Astrocyte of the spinal cord (primary cell): ENCODE measurements around the gene HOXA7.
A peak's percentile ranks its signal among the peaks of the same experiment; 100 is the strongest.

Experiments used
- DNase-seq: peaks from one replicate; pipeline ENCODE4 v3.0.0; 2011; ENCODE audit warnings: low read depth, low spot score
- H3K4me3 ChIP-seq: 2 replicates; pipeline ENCODE4 v1.5.1; 2011; ENCODE audit warnings: low read depth, mild to moderate bottlenecking, low read length, moderate library complexity
- in situ Hi-C: cut with HindIII; loops from 2 replicates; pipeline ENCODE4 v1.10.0; 2017; ENCODE audit warnings: low sequenced_read_pairs
- TF ChIP-seq, protein P1 (sequence below): IDR thresholded peaks from 2 replicates; pipeline ENCODE4 v1.5.1; 2012; ENCODE audit warnings: low read depth, mild to moderate bottlenecking, low read length, inconsistent platforms

The HOXA7 gene

DNA sequence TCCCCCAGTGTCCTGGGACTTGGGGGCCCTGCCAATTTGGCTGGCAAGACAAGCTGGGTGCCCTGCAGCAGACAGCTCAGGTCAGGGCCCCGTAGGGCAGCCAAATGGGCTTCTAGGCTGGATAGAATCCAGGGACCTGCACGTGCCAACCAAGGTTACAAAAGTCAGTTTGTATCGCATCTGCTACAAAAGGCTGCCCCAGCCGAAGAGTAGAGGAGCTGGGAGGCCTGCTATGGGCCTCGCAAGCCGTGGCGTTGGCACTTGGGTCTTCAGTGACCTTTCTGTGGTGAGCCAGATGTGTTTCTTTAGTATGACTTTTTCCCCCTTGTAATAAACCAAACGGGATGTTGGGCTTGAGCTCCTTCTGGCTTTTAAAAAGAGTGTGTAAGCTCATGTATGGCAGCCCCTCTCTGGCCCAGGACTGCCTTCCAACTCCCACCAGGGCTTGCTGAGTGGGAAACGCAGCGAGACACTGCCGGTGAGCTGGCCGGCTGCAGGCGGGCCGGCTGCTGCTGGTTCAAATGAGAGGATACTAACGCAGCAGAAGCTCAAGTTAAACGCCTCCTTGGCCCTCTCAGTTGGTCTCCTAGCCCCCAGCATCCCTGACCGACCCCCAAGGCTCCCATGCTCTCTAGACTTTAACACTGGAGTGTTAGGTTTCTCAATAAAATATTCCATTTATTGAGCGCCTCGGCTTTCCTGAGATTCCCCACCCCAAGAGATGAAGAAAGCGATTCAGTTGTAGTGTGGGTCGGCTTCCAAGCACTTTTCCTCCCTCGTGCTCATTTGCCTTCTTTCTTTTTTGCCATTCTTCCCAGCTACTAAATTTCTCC is 20.7 kb upstream of the HOXA7 start:
- in situ Hi-C loops: no loop called here
- H3K4me3 ChIP-seq: no peak overlapping the region
- TF ChIP-seq, protein P1, sequence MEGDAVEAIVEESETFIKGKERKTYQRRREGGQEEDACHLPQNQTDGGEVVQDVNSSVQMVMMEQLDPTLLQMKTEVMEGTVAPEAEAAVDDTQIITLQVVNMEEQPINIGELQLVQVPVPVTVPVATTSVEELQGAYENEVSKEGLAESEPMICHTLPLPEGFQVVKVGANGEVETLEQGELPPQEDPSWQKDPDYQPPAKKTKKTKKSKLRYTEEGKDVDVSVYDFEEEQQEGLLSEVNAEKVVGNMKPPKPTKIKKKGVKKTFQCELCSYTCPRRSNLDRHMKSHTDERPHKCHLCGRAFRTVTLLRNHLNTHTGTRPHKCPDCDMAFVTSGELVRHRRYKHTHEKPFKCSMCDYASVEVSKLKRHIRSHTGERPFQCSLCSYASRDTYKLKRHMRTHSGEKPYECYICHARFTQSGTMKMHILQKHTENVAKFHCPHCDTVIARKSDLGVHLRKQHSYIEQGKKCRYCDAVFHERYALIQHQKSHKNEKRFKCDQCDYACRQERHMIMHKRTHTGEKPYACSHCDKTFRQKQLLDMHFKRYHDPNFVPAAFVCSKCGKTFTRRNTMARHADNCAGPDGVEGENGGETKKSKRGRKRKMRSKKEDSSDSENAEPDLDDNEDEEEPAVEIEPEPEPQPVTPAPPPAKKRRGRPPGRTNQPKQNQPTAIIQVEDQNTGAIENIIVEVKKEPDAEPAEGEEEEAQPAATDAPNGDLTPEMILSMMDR: no peak
- DNase-seq: no peak

DNA sequence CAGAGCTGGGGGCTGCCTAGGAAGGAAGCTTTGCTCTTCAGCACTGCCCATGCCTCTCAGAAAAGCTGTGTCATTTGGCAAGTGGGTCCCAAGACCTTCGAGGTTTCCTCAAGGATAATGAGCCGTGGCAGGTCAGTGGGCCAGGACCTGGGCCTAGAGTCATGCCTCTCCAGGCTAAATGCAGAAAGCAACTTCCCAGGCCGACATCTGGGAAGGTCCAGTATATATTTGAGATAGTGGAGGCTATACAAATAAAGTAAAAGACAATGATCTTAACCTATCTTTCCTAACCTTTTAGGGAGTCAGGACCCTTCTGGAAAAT is 20.0 kb upstream of the HOXA7 start:
- no peak overlapping the region for H3K4me3 ChIP-seq
- TF ChIP-seq, protein P1: no peak
- no peak for DNase-seq
- in situ Hi-C loops: no loop called here

DNA sequence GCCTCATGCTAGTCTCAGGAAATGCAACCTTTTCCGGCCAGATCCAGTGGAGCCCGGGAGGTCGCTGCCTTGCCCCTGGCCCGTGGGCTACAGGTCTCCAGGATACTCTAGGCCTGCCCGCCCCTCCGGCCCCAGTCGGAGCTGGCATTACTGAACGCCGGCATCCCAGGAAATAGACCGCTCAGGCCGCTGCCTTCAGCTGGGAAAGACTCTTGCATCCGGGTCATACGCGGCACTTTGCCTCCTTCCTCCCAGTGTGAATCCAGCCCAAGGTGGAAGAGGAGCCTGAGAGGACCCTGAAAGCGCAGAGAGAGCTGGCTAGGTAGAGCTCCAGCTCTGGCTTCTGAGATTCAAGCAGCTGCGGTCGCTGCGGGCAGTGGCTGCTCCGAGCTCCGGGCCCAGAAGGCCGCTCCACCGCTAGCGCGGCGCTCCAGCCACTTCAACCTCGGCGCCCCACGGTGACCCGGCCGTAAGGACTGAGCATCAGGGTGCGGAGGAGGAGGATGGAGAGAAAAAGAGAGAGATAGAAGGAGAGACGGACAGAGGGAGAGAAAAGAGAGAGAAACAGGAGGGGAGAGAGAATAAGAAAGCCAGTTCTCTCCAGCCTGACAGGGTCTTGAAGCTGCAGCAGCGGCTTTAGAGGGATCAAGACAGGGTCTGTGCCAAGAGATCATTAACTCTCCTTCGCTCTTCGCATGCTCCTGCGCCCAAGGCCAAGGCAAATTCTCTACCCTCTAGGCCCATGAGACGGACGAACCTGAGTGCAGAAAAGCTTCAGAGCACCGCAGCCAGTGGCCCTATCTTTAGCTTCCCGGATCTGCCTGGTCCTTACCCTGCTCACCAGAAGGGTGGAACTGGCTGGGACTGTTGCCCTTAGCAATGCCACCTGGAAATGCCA is 19.4 kb upstream of the HOXA7 start:
- in situ Hi-C loops: no loop called here
- H3K4me3 ChIP-seq: no peak overlapping the region
- TF ChIP-seq, protein P1: no peak
- DNase-seq: no peak

DNA sequence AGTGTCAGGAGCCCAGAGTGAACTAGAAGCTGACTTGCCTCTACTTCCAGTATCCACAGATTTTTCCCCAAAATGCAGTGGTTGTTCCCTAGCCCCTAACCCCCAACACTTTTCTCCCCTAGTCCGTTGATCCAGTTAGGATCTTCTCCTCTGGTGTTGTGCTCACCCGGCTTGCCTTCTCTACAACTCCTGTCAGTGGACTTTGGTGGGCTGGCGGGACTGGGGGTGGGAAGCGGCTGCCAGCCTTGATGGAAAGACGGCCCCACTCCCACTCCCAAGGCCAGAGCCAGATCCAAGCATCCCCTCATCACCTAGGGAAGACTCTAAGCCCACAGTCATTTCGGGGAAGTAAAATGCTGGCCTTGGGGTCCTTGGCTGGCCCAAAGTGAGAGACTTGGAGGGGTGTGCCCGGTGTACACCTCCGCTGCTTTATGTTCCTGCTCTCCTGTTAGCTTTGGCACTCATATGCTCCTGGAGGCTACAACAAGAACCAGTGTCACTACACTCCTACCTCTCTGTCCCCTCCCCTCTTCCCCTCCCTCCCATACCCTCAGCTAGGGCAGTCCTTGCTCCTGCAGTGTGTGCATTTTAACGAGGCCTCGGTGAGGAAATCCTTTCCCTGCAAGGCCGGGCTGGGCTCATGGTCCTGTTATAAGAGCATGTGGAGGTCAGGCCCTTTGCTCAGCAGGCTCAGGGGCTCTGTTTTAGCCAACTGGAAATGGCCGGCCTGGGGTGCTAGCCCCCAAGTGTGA is 18.6 kb upstream of the HOXA7 start:
- TF ChIP-seq, protein P1: no peak
- no peak for DNase-seq
- H3K4me3 ChIP-seq: no peak overlapping the region
- in situ Hi-C loops: loop anchor here (25.0 kb wide), 1 partner anchor 788 kb away; no protein-coding TSS in a partner anchor

DNA sequence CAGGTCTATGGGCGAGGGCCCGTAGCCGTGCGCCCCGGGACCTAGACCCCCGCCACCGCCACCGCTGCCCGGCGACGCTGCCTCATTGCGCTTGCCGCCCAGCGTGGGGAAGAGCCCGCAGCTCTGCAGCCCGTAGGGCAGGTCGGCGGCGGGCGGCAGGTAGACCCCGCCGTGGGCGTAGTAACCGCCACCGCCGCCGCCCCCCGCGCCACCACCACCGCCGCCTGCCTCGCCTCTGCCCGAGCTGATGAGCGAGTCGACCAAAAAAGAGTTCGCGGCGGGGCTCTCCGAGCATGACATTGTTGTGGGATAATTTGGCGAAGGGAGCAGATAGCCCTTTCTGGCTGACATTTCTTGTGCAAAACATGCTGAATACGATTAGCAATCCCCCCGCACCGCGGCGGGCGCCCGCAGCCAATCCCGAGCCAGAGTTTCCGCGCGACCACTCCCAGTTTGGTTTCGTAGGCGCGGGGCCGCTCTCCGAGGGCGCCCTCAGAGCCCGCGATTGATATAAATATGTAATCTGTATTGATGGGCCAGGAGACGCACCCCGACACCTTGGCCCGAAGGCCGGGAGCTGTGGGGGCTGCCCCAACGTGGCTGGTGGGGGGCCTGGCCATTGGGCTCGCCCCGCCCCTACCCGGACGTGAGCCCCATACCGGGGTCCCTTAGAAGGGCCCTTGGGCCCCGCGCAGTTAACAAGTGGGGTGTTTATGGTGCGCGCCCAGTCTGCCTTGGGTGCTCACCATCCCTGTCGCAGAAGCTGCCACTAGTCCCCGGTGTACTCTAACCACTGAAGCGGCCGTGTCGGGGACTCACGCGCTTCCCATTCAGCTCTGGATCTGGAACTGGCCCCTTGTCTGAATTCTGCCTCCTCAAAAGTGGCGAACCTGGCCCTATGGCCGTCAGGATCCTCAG is 17.7 kb upstream of the HOXA7 start, which contains the start of gene HOXA10:
Gene HOXA10, minus strand, starts transcription at position 365 of the 918 bp plus-strand sequence. Its CDS starts 14 bp downstream, at position 351.
- no peak for DNase-seq
- TF ChIP-seq, protein P1: no peak
- peak within 1 kb of the TSS; percentile 23 for H3K4me3 ChIP-seq
- in situ Hi-C loops: loop anchor here (25.0 kb wide), 1 partner anchor 787 kb away; no protein-coding TSS in a partner anchor
